Endometrial microvascular endothelial cells (primary cell): ENCODE results near the gene IL12B. TPM values are rescaled to one million over a fixed set of nuclear protein-coding genes. Genes with fewer than 3 reads are reported as not detected.
"Not testable (repeated sequence)": the region's sequence is repeated elsewhere in the genome, so short reads cannot be mapped to it uniquely, and the experiment has no call there.

ENCODE experiments used
- in situ Hi-C: cut with HindIII; loops from 2 replicates; pipeline ENCODE4 v1.10.0; 2017; ENCODE audit warnings: low sequenced_read_pairs, low pct_unique_long_range_greater_than_20kb; ENCODE audit errors: inconsistent ontology term
- total RNA-seq: library from RNA; depleted of rRNA; stranded (reverse); fragments of >200 nt; gene quantifications from one replicate; pipeline ENCODE4 v1.2.3, GENCODE V29; 2015; ENCODE audit errors: inconsistent ontology term

Gene IL12B
- not detected for total RNA-seq

DNA sequence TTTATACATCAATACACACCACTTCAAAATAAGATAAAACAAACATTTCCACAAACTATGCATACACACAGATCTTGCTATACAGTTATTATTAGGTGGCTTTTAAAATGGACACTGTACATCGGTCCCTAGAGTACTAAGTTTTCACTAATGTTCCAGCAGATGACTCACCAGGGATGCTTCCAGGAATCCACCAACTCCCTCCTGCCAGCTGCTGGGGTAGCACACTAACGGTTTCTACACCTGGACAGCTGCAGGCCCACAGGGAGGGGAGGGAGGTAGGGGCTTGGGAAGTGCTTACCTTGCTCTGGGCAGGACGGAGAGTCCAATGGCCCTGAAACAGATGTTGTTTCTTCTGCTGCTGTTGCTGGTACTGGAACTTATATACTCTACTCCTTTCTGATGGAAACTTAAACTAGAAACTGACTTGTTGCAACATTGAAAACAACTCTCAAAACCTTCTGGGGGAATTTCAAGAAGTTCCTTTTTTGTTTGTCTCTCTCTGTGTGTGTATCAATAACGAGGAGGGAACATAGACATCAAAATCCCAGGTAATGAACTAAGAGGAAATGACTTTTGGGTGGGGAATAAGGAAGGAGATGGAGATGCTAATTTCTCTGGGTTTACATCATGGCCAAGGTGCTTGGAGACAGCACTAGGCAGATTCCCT, at the start of gene IL12B:
Gene IL12B (minus strand): TSS at position 357 of the 670 bp plus-strand sequence. CDS start 3,705 bp downstream, outside the sequence.
- in situ Hi-C loops = no loop called here

DNA sequence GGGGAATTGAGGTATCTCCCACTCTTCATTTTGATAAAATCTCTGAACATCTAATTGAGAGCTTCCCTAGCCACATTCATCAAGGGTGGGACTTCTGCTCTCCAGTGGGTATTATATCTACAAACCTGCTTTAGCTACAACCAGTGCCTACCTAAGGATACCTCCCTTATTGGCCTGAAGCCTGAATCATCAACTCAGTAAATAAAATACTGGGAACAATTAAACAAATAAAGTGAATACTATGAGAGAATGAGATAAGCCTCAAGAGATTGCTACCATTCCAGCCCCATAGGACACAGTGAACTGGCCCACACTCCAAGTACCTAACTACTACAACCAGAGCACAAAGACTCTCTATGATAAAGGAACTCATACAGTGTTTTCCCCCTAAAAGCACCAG, 47.4 kb upstream of the IL12B start:
- in situ Hi-C loops = no loop called here

DNA sequence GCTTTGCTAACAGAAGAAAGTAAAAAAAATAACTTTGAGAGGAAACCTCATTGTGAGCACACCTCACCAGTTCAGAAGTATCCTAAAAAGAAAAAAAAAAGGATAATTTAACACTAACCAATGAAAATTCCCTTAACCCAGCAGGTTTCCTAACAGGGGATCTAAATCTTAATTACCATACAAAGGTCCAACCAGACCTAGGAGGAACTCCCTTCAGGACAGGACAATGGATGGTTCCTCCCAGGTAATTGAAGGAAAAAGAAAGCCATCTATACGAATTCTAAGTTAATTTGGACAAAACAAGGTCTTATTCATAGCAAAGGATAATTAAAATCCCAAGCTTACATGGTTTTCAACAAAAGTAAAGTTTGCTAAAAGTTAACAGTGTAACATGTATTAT, 37.6 kb upstream of the IL12B start:
- in situ Hi-C loops = not testable (repeated sequence)

DNA sequence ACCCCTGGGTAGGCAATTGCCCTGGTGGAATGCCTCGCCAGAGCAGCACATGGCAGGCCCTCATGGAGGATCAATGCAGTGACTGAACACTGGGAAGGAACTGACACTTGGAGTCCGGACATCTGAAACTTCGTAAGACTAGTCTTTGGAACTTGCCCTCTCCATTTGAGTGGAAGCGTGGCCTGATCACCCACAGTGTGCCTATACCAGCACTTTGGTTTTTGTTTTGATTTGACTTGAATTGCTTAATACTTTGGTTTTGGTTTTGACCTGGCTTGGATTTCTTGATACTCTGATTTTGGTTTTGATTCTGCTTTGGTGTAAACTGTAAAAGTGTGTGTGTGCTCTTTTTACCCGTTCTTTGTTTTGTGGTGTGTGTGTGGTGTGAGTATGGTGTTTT, 36.5 kb upstream of the IL12B start:
- in situ Hi-C loops = not testable (repeated sequence)

DNA sequence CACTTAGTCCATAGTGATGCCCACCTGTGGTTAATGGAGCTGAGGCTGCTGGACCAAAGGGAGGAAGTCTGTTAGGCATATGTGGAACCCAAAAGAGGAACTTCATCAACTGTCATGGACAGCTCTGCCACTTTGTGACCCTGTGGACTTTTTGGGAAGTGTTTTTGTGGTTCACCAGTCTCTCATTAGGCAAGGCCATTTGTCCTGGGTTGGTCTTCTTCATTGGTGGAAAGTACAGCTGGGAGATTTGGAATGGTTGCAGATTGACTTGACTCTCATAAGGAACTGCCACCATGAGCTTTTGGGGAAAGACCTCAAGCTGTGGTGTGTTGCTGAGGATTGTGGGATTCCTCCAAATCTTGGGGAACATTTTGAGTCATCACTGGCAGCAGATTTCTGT, 31.9 kb upstream of the IL12B start:
- in situ Hi-C loops = no loop called here

GRCh38 chr5:159359871-159360270, 29.6 kb upstream of the IL12B start:
- in situ Hi-C loops = not testable (repeated sequence)

- in situ Hi-C loops = no loop called here
Measured at GRCh38 chr5:159359408-159359807, 29.1 kb upstream of the IL12B start.

DNA sequence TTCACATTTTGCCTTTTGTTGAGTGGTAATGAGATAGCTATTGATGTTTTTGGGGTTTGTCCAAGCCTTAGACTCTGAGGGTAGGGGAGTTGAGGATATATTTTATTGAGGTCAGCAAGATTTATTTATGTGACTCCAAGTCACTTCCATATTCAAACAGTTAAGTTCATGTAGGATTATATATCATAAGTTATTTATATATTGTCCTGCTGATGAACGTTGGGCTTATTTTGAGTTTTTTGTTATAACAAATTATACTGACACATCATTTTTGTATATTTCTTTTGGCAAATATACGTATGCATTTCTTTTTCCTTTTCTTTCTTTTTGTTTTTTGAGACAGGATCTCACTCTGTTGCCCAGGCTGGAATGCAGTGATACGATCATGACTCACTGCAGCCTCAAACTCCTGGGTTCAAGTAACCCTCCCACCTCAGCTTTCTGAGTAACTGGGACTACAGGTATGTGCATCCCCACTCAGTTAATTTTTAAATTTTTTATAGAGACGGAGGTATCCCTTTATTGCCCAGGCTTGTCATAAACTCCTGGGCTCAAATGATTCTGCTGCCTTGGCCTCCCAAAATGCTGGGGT, 23.5 kb upstream of the IL12B start:
- in situ Hi-C loops = no loop called here

GRCh38 chr5:159350644-159351043, 20.4 kb upstream of the IL12B start:
- in situ Hi-C loops = not testable (repeated sequence)

- in situ Hi-C loops = not testable (repeated sequence)
Measured at GRCh38 chr5:159350216-159350615, 19.9 kb upstream of the IL12B start.

DNA sequence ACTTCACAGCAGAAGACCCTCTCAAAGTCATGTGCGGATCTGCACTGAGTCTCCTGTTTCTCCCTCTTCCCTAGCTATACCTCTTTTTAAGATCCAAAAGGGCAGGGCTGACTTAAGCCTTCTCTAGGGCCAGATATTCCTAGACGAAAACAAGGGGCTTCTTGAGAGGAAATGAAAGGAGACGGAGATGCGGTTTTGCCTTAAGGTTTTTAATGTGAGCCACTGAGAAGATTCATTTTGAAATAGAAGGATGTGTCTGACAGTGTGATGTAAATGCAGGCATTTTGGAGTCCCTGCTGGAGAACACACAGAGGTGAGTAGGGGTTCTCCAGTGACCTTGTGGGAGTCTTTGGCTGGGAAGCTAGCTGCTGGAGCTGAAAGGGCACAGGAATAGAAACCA, 15.6 kb upstream of the IL12B start:
- in situ Hi-C loops = no loop called here

DNA sequence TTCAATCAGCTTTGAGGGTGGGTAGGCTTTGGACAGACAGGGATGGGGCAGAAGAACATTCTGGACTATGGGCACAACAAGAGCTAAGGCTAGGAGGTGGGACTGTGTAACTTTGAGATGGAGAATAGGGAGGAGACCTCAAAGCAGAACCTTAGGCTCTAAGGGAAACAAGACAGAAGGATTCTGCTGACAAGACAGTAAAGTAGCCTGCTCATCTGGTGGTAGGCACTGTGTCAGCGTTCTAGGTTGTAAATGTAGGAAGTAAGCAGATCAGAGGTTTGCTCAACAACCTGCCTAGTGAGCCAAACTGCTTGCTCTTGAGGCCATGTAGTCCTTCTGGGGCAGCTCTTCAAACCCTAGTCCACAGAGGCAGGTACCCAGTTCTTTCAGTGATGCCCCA, 15.0 kb upstream of the IL12B start:
- in situ Hi-C loops = no loop called here

DNA sequence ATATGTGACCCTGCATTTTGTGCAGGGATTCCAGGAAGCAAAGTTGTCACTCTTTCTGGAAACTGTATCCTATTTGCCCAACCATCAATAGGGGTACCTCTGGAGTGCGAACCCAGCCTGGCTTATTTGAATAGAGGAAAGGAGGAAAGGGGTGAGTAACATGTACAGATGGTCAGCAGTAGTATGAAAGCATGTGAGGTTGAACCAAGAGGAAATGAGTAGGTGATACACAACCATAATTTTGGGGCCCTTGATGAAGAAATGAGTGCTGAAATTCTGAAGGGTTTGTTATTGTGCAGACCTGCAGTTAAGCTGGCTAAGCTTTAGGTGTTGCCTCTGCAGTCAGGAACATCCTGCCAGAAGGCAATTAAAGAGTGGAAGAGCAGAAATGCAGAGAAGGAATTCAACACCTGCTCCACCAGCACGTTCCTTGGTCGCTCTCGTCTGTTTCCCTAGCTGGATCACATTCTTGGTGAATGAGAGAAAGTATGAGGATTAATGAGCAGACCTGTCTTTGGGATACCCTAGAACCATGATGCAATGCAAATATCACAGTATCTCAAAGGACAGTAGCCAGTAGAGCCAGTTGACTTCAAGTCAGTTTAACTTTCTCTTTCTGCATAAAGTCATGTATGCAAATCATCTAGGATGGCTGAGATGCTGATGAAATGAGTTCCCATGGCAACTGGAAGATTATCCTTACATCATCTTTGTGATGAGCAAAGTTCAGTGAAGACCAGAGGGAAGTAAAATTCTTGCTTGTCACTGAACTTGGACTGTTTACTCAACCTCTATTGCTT, 13.2 kb upstream of the IL12B start:
- in situ Hi-C loops = no loop called here

DNA sequence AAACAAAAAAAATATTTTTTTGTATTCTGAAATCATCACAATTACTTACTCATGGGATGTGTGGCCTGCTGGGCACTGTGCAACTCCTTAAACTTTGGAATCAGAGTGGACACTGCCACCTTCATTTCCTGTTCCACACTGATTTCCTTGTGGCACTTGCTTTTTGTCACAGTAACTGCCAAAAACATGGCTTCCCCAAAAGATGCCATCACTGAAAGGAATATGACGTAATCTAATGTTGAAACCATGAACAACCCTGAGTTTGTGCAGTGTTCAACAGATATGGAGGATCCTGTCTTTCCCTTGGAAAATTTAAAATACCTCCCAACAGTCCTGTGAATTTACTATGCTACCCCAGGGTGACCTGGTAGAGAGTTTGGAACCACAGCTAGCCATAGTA, 12.6 kb upstream of the IL12B start:
- in situ Hi-C loops = no loop called here

DNA sequence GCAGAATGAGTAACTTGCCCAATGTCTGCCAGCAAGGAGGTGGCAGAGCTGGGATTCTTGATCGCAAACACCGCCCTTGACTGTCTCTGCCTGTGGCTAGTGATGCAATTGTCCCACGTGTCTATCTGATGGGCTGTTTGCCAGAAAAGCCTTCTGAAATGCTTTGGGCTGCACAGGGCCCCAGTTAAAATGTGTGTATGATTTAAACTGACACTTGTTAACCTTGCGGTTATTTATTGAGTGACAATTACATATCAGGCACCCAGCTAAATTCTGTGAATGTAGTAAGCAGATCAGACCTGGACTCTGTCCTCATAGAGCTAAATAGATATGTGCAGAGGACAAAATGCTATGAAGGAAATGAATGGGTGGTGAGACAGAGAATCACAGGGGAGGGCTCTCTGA, 11.6 kb upstream of the IL12B start:
- in situ Hi-C loops = no loop called here

DNA sequence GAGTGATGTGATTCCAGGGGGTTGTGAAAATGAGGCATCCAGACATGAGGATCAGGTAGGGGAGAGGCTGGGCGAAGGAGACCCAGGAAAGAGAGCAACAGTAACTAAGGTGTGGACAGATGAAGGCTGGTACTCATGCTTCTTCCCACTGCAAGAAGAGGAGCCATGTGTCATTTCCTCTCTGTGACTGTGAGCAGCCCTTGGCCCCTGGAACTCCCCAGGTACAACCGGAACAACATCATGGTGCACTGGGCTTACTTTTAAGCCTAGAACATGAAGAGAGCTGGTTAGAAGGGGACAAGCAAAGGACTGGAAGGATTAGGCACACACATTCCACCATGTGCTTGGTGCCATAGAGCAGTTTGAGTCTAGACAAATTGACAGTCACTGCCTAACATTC, 10.9 kb upstream of the IL12B start:
- in situ Hi-C loops = no loop called here

- in situ Hi-C loops = no loop called here
Measured at GRCh38 chr5:159340511-159340910, 10.2 kb upstream of the IL12B start.

- in situ Hi-C loops = no loop called here
Measured at GRCh38 chr5:159339460-159339859, 9.2 kb upstream of the IL12B start.

- in situ Hi-C loops = no loop called here
Measured at GRCh38 chr5:159338118-159338517, 7.8 kb upstream of the IL12B start.
